ENCODE results near the gene NT5DC1. TPM values are rescaled to one million over a fixed set of nuclear protein-coding genes. Genes with fewer than 3 reads are reported as not detected.
A peak's percentile ranks its signal among the peaks of the same experiment; 100 is the strongest.

Gene NT5DC1
- total RNA-seq, 2 donors from 2014 or later: 28.4 to 33.9 TPM

DNA sequence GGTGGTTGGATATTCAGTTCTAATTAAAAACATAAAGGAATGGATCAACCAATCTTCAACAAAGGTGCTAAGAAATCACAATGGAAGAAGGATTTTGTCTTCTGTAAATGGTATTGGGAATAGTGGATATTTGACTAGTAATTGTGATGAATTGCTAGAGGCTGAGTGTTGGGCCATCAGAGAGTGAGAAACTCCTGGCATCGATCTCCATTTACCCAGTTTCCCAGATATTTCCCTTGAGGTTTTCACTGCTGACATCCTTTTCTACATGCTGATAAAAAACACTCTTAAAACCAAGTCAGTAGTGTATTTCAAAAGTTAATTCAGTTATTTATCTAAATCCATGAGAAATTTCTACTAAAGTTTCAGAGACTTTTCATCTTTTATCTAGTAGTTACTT, 65.7 kb downstream of the NT5DC1 start:
- no peak for DNase-seq (ENCODE audit: low spot score)
- peaks cover 12% of the 10 kb centered on the region for H3K9me3 Mint-ChIP-seq
- H3K27ac Mint-ChIP-seq: no peak overlapping the region
- H3K27me3 Mint-ChIP-seq: no peaks in the 10 kb centered on the region
- no peak overlapping the region for H3K4me3 Mint-ChIP-seq
- H3K4me1 Mint-ChIP-seq (ENCODE audit: low read depth in 2 of 2): peaks cover 5 to 9% of the 10 kb centered on the region in 2 donors
- no peak for ATAC-seq
- peaks cover 19% of the 10 kb centered on the region for H3K36me3 Mint-ChIP-seq

DNA sequence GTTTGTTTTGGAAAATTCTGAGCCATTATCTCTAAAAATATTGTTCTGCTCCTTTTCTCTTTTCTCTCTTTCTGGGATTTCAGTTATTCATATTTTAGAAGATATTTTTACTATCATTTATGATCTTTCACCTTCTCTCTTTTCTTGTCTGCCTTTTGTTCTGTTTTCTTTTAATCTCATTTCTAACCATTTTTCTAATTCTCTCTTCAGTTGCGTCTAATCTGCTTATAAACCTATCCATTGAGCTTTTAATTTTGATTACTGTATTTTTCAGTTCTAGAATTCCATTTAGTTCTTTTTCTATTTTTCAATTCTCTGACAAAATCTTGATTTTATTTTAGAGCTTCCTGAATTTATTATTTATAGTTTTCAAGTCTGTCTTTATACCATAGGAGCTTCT, 67.5 kb downstream of the NT5DC1 start:
- Mint-ChIP-seq H3K4me1 (ENCODE audit: low read depth in 2 of 2) (peaks cover 5 to 9% of the 10 kb centered on the region in 2 donors), H3K9me3 (peaks cover 12% of the 10 kb centered on the region), H3K27ac (no peak overlapping the region), H3K36me3 (peaks cover 17% of the 10 kb centered on the region), H3K27me3 (no peaks in the 10 kb centered on the region), H3K4me3 (no peak overlapping the region)
- DNase-seq (ENCODE audit: low spot score) (no peak), ATAC-seq (no peak)

DNA sequence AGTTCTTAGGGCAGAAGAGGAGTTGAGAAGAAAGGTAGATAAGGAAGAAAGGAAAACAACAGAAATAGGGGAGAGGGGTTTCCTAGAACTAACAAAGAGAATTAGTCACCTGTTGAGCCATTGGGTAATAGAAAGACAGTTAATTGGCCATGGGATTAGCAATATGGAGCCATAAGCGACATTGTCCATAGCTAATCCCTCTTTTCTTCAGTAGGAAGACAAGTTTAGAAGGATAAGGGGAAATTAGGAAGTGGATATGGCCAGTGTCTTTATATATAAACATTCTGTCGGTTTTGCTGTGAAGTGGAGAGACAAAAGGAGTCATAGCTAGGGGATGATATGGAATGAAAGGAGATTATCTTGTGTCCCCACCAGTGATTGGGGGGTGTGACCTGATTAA, 69.2 kb downstream of the NT5DC1 start:
- ATAC-seq (no peak), DNase-seq (ENCODE audit: low spot score) (no peak)
- Mint-ChIP-seq H3K27ac (no peak overlapping the region), H3K36me3 (peaks cover 11% of the 10 kb centered on the region), H3K9me3 (peaks cover 5% of the 10 kb centered on the region), H3K27me3 (no peaks in the 10 kb centered on the region), H3K4me1 (ENCODE audit: low read depth in 2 of 2) (peaks cover 5 to 7% of the 10 kb centered on the region in 2 donors), H3K4me3 (no peak overlapping the region)

DNA sequence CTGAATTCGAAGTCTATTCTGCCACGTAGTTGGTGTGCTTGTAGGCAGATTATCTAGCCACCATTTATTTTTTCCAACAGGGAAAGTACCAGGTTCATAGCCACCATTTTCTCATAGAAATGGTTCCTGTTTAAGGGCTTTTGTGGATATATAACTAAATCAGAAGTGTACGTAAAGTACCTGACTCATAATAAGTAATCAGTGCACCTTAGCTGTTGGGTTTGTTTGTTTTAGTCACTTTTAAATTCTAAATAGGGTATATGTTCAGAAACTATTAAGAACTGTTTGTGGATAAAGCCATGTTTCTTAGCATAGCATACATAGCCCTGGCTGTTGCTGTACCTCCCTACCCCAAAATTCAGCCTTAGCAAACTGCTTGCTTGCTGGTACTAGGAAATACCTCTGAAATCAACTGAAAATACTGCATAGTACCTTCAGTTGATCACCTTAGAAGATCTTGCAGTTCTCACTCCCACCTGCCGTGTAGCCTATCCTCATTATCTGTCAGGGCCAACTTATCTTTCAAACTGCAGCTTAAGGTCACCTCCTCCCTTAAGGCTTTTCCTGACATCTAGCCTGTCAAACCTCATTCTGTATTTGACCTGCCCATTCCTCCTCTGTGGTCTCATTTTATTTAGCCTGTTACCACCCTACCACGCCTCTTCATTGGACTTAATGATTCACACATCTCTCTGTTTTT, 69.9 kb downstream of the NT5DC1 start:
- H3K4me1 Mint-ChIP-seq (ENCODE audit: low read depth in 2 of 2): peaks cover 5 to 7% of the 10 kb centered on the region in 2 donors
- no peaks in the 10 kb centered on the region for H3K27me3 Mint-ChIP-seq
- peaks cover 8% of the 10 kb centered on the region for H3K9me3 Mint-ChIP-seq
- no peak overlapping the region for H3K4me3 Mint-ChIP-seq
- no peak overlapping the region for H3K27ac Mint-ChIP-seq
- no peak for ATAC-seq
- peaks cover 16% of the 10 kb centered on the region for H3K36me3 Mint-ChIP-seq
- no peak for DNase-seq (ENCODE audit: low spot score)

DNA sequence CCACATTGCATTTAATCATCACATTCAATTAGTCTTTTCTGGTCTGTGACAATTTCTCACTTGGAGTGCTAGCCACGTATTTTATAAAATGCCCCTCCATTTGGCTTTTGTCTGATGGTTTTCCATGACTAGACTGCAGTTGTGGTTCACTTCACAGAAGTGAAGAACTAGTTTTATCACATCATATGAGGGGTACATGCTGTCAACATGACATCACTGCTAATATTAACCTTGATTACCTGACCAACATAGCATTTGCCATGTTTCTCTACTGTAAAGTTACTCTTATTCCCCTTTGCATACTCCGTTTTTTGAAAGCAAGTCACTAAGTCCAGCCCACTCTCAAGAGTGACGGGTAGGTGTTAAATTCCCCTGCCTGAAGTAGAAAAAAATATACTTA, 73.3 kb downstream of the NT5DC1 start:
- DNase-seq (ENCODE audit: low spot score) (no peak), ATAC-seq (no peak)
- Mint-ChIP-seq H3K36me3 (peaks cover 20% of the 10 kb centered on the region), H3K27ac (no peak overlapping the region), H3K9me3 (peaks cover 6% of the 10 kb centered on the region), H3K4me3 (no peak overlapping the region), H3K4me1 (ENCODE audit: low read depth in 2 of 2) (peaks cover 5 to 7% of the 10 kb centered on the region in 2 donors), H3K27me3 (no peaks in the 10 kb centered on the region)

DNA sequence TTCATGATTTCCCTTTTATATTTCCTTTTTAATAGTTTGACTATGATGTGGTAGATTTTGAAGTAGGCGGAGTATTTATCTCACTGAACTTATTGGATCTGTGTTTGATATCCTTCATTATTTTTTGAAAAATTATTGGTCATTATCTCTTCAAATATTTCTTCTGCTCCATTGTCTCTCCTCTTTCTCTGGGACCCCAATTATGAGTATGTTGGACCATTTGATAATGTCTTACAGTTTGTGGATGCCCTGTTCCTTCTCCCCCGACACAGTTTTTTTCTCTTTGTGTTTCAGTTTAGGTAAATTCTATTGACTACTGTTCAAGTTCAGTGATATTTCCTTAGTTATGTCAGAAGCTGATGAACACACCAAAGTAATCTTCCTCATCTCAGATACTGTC, 74.7 kb downstream of the NT5DC1 start:
- H3K36me3 Mint-ChIP-seq: peaks cover 20% of the 10 kb centered on the region
- H3K4me1 Mint-ChIP-seq (ENCODE audit: low read depth in 2 of 2): peaks cover 5 to 7% of the 10 kb centered on the region in 2 donors
- DNase-seq (ENCODE audit: low spot score) (no peak), ATAC-seq (no peak)
- H3K9me3 Mint-ChIP-seq: peaks cover 6% of the 10 kb centered on the region
- H3K4me3 Mint-ChIP-seq: no peak overlapping the region
- no peaks in the 10 kb centered on the region for H3K27me3 Mint-ChIP-seq
- no peak overlapping the region for H3K27ac Mint-ChIP-seq

DNA sequence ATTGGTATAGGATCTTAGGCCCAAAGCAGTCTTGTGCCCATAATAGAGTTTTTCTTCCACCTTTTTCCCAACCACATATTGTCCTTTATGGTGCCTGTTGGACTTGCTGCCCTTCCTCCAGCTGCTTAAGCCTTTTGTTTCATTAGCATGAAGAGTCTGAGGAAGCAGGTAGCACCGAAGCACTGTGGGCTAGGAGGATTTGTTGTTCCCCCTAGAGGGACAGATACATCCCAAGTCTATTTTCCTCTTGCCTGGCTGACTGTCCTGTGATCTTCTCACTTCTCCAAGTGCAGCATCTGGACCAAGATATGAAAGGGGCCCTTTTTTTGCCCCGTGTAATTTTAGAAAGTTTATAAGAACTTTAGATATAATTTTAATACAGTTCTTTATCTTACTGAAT, 75.9 kb downstream of the NT5DC1 start:
- ATAC-seq (no peak), DNase-seq (ENCODE audit: low spot score) (no peak)
- H3K4me1 Mint-ChIP-seq (ENCODE audit: low read depth in 2 of 2): peaks cover 0 to 3% of the 10 kb centered on the region in 2 donors
- H3K9me3 Mint-ChIP-seq: peaks cover 6% of the 10 kb centered on the region
- H3K36me3 Mint-ChIP-seq: peaks cover 20% of the 10 kb centered on the region
- no peaks in the 10 kb centered on the region for H3K27me3 Mint-ChIP-seq
- H3K27ac Mint-ChIP-seq: no peak overlapping the region
- H3K4me3 Mint-ChIP-seq: no peak overlapping the region

DNA sequence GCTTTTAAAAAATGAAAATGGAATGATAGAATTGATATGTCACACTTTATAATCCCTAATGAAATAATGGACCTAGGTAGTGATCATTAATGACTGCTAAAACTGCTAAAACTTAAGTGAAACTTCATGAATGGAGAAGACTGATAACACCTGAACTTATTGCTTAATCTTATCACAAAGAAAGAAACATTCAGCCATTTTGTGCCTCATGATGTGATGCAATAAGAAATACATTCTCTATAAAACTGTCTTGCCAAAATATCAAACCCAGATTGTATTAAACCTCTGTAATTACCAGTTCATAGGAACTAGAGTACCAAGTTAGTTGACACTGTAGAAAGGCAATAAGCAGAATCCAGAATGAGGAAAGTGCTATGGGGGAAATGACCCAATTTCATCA, 79.7 kb downstream of the NT5DC1 start:
- H3K4me3 Mint-ChIP-seq: no peak overlapping the region
- DNase-seq (ENCODE audit: low spot score): no peak
- H3K36me3 Mint-ChIP-seq: peaks cover 30% of the 10 kb centered on the region
- no peaks in the 10 kb centered on the region for H3K27me3 Mint-ChIP-seq
- H3K27ac Mint-ChIP-seq: no peak overlapping the region
- ATAC-seq: no peak
- peaks cover 0 to 2% of the 10 kb centered on the region in 2 donors for H3K4me1 Mint-ChIP-seq (ENCODE audit: low read depth in 2 of 2)
- H3K9me3 Mint-ChIP-seq: peaks cover 9% of the 10 kb centered on the region

DNA sequence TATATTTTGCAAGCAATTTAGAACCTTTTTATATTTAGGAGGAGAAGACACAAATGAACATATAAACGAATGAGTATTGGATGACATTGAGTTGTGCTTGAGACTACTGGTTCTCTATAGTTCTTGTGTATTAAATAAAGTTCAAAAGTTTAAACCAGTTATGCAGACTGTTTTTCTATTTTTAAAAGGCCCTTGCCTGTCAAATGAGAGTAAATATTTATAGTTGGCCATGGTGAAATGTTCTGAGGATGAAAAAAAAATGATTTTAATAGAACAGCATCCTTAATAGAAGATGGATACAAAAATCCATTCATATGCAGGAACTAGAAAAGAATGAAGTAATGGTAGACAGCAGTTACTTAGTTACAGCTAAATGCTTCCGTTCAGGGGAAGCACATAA, 88.8 kb downstream of the NT5DC1 start:
- H3K36me3 Mint-ChIP-seq: peaks cover 6% of the 10 kb centered on the region
- no peak for ATAC-seq

DNA sequence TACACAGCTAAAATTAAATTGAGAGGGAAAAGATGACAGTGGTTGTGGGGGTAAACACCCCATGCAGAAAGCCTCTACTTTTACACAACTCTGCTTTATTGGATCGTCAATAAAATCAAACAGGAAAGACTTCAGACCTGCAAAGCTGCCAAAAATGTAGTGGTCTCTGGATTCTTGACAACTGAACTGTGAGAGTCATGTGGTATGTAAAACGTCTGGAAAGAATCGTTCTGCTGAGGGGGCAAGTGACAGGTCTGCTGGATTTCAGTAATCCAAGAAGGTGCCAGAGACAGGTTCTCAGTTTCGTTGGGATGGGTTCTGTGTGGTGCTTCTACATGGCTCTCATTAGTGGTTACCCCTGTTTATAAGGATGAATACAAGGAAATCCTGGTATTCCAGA, 89.9 kb downstream of the NT5DC1 start:
- Mint-ChIP-seq H3K27ac (no peak overlapping the region), H3K9me3 (no peaks in the 10 kb centered on the region), H3K27me3 (no peaks in the 10 kb centered on the region), H3K4me3 (no peak overlapping the region), H3K4me1 (ENCODE audit: low read depth in 2 of 2) (no peaks in the 10 kb centered on the region), H3K36me3 (peaks cover 6% of the 10 kb centered on the region)
- ATAC-seq: no peak
- no peak for DNase-seq (ENCODE audit: low spot score)

More for the DNA sequence above, 88.8 kb downstream of the NT5DC1 start:
- no peak for DNase-seq (ENCODE audit: low spot score)
- H3K4me1 Mint-ChIP-seq (ENCODE audit: low read depth in 2 of 2): peaks cover 0 to 2% of the 10 kb centered on the region in 2 donors
- no peaks in the 10 kb centered on the region for H3K9me3 Mint-ChIP-seq
- H3K27me3 Mint-ChIP-seq: no peaks in the 10 kb centered on the region
- no peak overlapping the region for H3K4me3 Mint-ChIP-seq
- no peak overlapping the region for H3K27ac Mint-ChIP-seq

DNA sequence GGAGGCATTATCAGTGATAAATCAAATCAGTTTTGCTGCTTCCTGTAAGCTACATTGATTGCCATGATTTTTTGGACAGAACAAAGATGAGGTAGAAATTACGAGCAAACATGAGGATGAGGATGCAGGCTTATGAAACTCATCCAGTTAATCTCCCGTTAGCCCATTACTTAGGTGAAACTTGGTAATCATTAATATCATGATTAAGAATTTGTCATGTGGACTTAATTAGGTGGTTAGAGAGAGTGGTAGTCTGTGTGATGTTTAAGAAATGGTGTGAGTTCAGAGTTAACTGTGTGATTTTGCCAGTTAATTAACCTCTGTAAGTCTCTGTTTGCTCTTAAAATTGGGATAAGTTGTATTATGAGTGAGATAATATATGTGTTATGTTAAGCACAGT, 91.2 kb downstream of the NT5DC1 start:
- H3K9me3 Mint-ChIP-seq: no peaks in the 10 kb centered on the region
- H3K4me1 Mint-ChIP-seq (ENCODE audit: low read depth in 2 of 2): no peaks in the 10 kb centered on the region
- ATAC-seq (no peak), DNase-seq (ENCODE audit: low spot score) (no peak)
- H3K36me3 Mint-ChIP-seq: no peaks in the 10 kb centered on the region
- H3K4me3 Mint-ChIP-seq: no peak overlapping the region
- no peaks in the 10 kb centered on the region for H3K27me3 Mint-ChIP-seq
- no peak overlapping the region for H3K27ac Mint-ChIP-seq

DNA sequence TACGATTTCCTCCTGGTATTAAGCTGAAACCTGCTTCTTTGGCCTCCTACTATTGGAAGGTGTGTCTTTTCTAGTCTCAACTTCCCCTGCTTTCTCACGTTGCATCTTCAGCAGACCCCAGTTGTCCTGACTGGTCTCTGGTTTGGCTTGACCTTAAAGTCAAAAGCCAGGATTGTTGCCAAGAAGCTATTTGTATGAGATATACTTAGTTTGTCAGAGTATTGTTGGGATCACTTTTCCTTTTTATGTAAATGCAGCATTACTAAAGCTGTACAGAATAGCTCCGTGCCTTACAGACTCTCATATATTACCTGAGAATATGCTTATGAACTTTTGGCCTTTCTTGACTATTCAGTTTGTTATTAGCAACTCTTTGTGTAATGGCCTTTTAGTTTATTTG, 92.1 kb downstream of the NT5DC1 start:
- H3K9me3 Mint-ChIP-seq: peaks cover 3% of the 10 kb centered on the region
- H3K4me1 Mint-ChIP-seq (ENCODE audit: low read depth in 2 of 2): no peaks in the 10 kb centered on the region
- no peak for ATAC-seq
- DNase-seq (ENCODE audit: low spot score): no peak
- no peaks in the 10 kb centered on the region for H3K36me3 Mint-ChIP-seq
- H3K27ac Mint-ChIP-seq: no peak overlapping the region
- no peaks in the 10 kb centered on the region for H3K27me3 Mint-ChIP-seq
- no peak overlapping the region for H3K4me3 Mint-ChIP-seq

DNA sequence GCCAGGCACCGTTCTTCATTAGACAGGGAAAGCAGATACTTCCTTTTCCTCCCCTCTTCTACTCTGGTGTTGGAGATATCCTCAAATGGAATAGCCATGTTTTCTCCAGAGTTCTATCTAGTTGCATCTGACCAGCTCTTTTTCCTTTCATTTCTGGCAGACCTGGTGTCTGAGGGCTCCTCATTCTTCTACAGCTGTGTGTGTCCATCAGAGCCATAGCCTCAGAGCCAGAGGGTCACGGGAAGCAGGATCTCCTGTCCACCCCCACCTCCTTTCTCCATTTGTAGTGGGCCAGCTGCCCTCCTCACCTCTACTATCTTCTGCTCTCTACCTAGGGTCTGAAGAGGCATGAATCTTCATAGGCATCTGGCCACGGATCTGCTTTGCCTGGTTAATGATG, 96.2 kb downstream of the NT5DC1 start:
- Mint-ChIP-seq H3K27ac (no peak overlapping the region), H3K9me3 (peaks cover 3% of the 10 kb centered on the region), H3K27me3 (no peaks in the 10 kb centered on the region), H3K4me3 (no peak overlapping the region), H3K4me1 (ENCODE audit: low read depth in 2 of 2) (peaks cover 0 to 8% of the 10 kb centered on the region in 2 donors), H3K36me3 (no peaks in the 10 kb centered on the region)
- DNase-seq (ENCODE audit: low spot score) (no peak), ATAC-seq (no peak)

DNA sequence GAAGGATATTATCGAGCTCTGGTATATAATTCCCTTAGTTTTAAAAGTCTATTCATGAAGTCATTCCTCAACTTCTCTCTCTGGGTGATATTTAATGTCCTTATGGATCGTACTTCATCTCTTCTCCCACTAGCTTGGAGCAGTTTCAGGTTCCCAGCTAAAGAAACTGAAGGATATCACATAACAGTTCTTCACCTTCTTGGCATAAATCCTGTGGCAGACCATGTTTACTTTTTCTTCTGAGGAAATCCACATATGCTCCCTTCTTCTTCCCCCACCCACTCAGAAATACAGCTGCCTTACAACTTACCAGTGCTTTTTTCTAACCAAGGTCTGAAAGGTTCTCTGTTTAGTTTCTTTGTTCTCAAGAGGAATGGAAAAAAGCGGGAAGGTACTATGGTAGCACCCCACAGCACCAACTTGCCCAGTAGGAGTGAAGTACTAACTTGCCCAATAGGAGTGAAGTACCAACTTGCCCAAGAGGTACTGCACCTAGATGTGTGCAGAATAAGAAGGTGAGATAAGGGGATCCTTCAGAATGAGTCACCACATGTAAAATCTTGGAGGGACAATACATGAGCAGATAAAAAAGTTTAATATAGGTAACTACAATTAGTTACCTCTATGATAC, 100.1 kb downstream of the NT5DC1 start:
- H3K9me3 Mint-ChIP-seq: peaks cover 3% of the 10 kb centered on the region
- no peak overlapping the region for H3K4me3 Mint-ChIP-seq
- peak overlapping the region in 1 of 2 donors; percentile 57 for H3K27ac Mint-ChIP-seq
- H3K36me3 Mint-ChIP-seq: no peaks in the 10 kb centered on the region
- DNase-seq (ENCODE audit: low spot score) (no peak), ATAC-seq (peak in 1 of 2 donors; percentile 53)
- no peaks in the 10 kb centered on the region for H3K27me3 Mint-ChIP-seq
- peaks cover 15 to 21% of the 10 kb centered on the region in 2 donors for H3K4me1 Mint-ChIP-seq (ENCODE audit: low read depth in 2 of 2)

Data from natural killer cell treated with Interleukin-12 subunit alpha and Interleukin-12 subunit beta and Interleukin-15 and Interleukin-18, amount 100 ng/mL, for 72 hours (primary cell).